ENCODE results near the gene ITPR3. TPM values are rescaled to one million over a fixed set of nuclear protein-coding genes. Genes with fewer than 3 reads are reported as not detected.

Gene ITPR3
- total and polyA plus RNA-seq, 2 of the 13 experiments (the other 11 are each of a cell fraction or from before 2014, with no cell fraction given), result 3.8 to 21.4 TPM

DNA sequence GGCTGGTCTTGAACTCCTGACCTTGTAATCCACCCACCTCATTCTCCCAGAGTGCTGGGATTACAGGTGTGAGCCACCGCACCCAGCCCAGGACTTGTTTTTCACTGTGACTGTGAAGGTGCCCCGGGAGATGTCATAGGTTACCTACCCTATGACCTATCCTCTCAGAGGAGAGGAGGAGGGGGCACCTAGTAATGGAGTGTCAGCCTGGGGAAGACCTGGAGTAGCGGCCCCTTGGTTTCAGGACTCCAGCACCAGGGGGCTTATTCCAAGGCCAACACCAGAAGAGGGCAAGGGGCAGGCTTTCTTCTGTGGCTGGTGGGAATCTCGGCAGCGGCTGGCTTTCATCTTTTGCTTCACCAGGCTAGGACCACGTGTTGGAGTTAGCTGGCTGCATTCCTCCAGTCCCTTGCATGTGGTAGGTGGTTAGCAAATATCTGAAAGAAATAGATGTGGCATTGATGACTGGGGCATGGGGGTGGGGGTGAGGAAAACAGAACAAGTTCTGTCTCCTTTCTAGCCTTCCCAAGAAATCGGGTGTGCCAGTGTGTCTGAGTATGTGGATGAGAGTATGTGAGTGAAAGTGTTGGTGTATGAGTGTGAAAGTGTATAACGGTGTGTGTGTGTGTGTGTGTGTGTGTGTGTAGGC lies 7.9 kb upstream of the ITPR3 start (continued):
- TF ChIP-seq, protein P1, sequence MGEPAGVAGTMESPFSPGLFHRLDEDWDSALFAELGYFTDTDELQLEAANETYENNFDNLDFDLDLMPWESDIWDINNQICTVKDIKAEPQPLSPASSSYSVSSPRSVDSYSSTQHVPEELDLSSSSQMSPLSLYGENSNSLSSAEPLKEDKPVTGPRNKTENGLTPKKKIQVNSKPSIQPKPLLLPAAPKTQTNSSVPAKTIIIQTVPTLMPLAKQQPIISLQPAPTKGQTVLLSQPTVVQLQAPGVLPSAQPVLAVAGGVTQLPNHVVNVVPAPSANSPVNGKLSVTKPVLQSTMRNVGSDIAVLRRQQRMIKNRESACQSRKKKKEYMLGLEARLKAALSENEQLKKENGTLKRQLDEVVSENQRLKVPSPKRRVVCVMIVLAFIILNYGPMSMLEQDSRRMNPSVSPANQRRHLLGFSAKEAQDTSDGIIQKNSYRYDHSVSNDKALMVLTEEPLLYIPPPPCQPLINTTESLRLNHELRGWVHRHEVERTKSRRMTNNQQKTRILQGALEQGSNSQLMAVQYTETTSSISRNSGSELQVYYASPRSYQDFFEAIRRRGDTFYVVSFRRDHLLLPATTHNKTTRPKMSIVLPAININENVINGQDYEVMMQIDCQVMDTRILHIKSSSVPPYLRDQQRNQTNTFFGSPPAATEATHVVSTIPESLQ (CRISPR knock-in tag; conservative IDR thresholded peaks at IDR 0.05), result no peak
- TF ChIP-seq STAT5B (CRISPR knock-in tag; IDR thresholded peaks at IDR 0.05) (no peak), SMC3 (IDR thresholded peaks at IDR 0.05; ENCODE audit: low read length) (no peak), HOXA9 (CRISPR knock-in tag; IDR thresholded peaks at IDR 0.05; ENCODE audit: borderline replicate concordance) (no peak), TCF12 (IDR thresholded peaks at IDR 0.05) (no peak), TCF12 (CRISPR knock-in tag; IDR thresholded peaks at IDR 0.05) (no peak), ZNF550 (CRISPR knock-in tag; IDR thresholded peaks at IDR 0.05; ENCODE audit: borderline replicate concordance) (no peak), SRY (CRISPR knock-in tag; IDR thresholded peaks at IDR 0.05) (no peak), ASH2L (IDR thresholded peaks at IDR 0.05; ENCODE audit: insufficient read length, low read depth, low read length) (peak; percentile 30), NR2C2 (CRISPR knock-in tag; IDR thresholded peaks at IDR 0.05; ENCODE audit: borderline replicate concordance) (peak; percentile 76), ZEB1 (IDR thresholded peaks at IDR 0.05; ENCODE audit: insufficient replicate concordance, low read depth) (peak; percentile 44), ZNF629 (CRISPR knock-in tag; conservative IDR thresholded peaks at IDR 0.05) (no peak; the same call in 1 of the 2 replicates), TBP (CRISPR knock-in tag; IDR thresholded peaks at IDR 0.05) (no peak), RFX1 (IDR thresholded peaks at IDR 0.05) (no peak), NBN (conservative IDR thresholded peaks at IDR 0.05) (no peak), ZNF841 (CRISPR knock-in tag; IDR thresholded peaks at IDR 0.05; ENCODE audit: borderline replicate concordance) (no peak), ZNF780A (CRISPR knock-in tag; IDR thresholded peaks at IDR 0.05) (no peak), ZNF138 (CRISPR knock-in tag; IDR thresholded peaks at IDR 0.05; ENCODE audit: low read depth) (no peak), PPARG (CRISPR knock-in tag; conservative IDR thresholded peaks at IDR 0.05) (peak; percentile 53; the same call in 1 of the 2 replicates), ZFYVE20 (CRISPR knock-in tag; IDR thresholded peaks at IDR 0.05; ENCODE audit: borderline replicate concordance, low read depth) (no peak), ZNF709 (CRISPR knock-in tag; IDR thresholded peaks at IDR 0.05) (no peak), ZNF543 (CRISPR knock-in tag; IDR thresholded peaks at IDR 0.05) (no peak), GZF1 (CRISPR knock-in tag; IDR thresholded peaks at IDR 0.05) (no peak)
- TF ChIP-seq, protein P2, sequence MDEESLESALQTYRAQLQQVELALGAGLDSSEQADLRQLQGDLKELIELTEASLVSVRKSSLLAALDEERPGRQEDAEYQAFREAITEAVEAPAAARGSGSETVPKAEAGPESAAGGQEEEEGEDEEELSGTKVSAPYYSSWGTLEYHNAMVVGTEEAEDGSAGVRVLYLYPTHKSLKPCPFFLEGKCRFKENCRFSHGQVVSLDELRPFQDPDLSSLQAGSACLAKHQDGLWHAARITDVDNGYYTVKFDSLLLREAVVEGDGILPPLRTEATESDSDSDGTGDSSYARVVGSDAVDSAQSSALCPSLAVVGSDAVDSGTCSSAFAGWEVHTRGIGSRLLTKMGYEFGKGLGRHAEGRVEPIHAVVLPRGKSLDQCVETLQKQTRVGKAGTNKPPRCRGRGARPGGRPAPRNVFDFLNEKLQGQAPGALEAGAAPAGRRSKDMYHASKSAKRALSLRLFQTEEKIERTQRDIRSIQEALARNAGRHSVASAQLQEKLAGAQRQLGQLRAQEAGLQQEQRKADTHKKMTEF (CRISPR knock-in tag; IDR thresholded peaks at IDR 0.05), result peak; percentile 66; the same call in 1 of the 2 replicates
- TF ChIP-seq, protein P3, sequence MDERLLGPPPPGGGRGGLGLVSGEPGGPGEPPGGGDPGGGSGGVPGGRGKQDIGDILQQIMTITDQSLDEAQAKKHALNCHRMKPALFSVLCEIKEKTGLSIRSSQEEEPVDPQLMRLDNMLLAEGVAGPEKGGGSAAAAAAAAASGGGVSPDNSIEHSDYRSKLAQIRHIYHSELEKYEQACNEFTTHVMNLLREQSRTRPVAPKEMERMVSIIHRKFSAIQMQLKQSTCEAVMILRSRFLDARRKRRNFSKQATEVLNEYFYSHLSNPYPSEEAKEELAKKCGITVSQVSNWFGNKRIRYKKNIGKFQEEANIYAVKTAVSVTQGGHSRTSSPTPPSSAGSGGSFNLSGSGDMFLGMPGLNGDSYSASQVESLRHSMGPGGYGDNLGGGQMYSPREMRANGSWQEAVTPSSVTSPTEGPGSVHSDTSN (CRISPR knock-in tag; IDR thresholded peaks at IDR 0.05), result no peak
- TF ChIP-seq, protein P4, sequence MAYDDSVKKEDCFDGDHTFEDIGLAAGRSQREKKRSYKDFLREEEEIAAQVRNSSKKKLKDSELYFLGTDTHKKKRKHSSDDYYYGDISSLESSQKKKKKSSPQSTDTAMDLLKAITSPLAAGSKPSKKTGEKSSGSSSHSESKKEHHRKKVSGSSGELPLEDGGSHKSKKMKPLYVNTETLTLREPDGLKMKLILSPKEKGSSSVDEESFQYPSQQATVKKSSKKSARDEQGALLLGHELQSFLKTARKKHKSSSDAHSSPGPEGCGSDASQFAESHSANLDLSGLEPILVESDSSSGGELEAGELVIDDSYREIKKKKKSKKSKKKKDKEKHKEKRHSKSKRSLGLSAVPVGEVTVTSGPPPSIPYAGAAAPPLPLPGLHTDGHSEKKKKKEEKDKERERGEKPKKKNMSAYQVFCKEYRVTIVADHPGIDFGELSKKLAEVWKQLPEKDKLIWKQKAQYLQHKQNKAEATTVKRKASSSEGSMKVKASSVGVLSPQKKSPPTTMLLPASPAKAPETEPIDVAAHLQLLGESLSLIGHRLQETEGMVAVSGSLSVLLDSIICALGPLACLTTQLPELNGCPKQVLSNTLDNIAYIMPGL (CRISPR knock-in tag; IDR thresholded peaks at IDR 0.05; ENCODE audit: borderline replicate concordance in 1 of 2, low read depth in 1 of 2), result peak in 1 of 2 experiments; percentile 27; a peak in 2 of 4 replicates

Measured in HepG2 (cell line).